ENCODE measurements around the gene NFATC3. TPM values are rescaled to one million over a fixed set of nuclear protein-coding genes. Genes with fewer than 3 reads are reported as not detected.

The NFATC3 gene
- total RNA-seq, 1 donor from 2014 or later, result 34.2 TPM

- Mint-ChIP-seq H3K27ac (peak overlapping the region; percentile 33), H3K36me3 (no peaks in the 10 kb centered on the region), H3K4me3 (no peak overlapping the region), H3K4me1 (peaks cover 6% of the 10 kb centered on the region), H3K9me3 (no peaks in the 10 kb centered on the region), H3K27me3 (ENCODE audit: insufficient read depth, low read depth) (no peaks in the 10 kb centered on the region)
- DNase-seq (ENCODE audit: low spot score), result no peak
- H3K9ac ChIP-seq, result no peak overlapping the region
- no peak for TF ChIP-seq EZH2phosphoT487 (IDR thresholded peaks at IDR 0.05)
- no peak for TF ChIP-seq EZH2 (IDR thresholded peaks at IDR 0.05)
- no peak for TF ChIP-seq CTCF (IDR thresholded peaks at IDR 0.05)
- H3K27ac ChIP-seq, result no peak overlapping the region
- H3K79me2 ChIP-seq (ENCODE audit: low read depth), result peaks cover 8% of the 10 kb centered on the region
- no peak overlapping the region for H3K4me3 ChIP-seq
- no peak overlapping the region for H2AFZ ChIP-seq (replicated peaks)
- H3K4me2 ChIP-seq, result no peak overlapping the region
- H4K20me1 ChIP-seq (ENCODE audit: low read depth), result no peaks in the 10 kb centered on the region
- peaks cover 11% of the 10 kb centered on the region for H3F3A ChIP-seq (ENCODE audit: low read depth)
- H3K9me3 ChIP-seq (ENCODE audit: low read depth), result no peaks in the 10 kb centered on the region
- no peaks in the 10 kb centered on the region for H3K36me3 ChIP-seq
- no peaks in the 10 kb centered on the region for H3K4me1 ChIP-seq
- H3K27me3 ChIP-seq, result no peaks in the 10 kb centered on the region
Observed at GRCh38 chr16:68273896-68274295, 188.7 kb downstream of the NFATC3 start.

DNA sequence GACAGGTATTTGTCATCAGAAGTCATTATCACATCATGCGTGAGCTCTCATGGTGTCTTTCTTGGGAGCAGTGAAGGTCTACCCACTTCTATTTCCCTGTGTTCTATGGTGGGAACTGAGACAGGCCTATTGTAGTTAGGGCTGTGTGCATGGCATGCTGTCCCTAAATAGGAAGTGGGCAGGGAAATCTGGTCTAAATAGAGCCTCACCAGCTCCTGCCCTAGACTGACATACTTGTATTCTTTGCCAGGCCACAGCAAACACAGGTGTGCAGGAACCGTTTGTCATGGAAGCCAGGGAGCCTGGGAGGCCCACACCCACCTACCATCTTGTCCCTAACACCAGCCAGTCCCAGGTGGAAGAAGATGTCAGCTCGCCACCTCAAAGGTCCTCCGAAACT is 189.3 kb downstream of the NFATC3 start:
- Mint-ChIP-seq H3K4me3 (no peak overlapping the region), H3K27ac (peak overlapping the region; percentile 33), H3K4me1 (peaks cover under 1% of the 10 kb centered on the region), H3K9me3 (no peaks in the 10 kb centered on the region), H3K36me3 (peaks cover 2% of the 10 kb centered on the region), H3K27me3 (ENCODE audit: insufficient read depth, low read depth) (no peaks in the 10 kb centered on the region)
- Histone ChIP-seq H3K4me2 (no peak overlapping the region), H3K79me2 (ENCODE audit: low read depth) (peaks cover 8% of the 10 kb centered on the region), H4K20me1 (ENCODE audit: low read depth) (no peaks in the 10 kb centered on the region), H3F3A (ENCODE audit: low read depth) (peaks cover 8% of the 10 kb centered on the region), H3K4me1 (no peaks in the 10 kb centered on the region), H3K27me3 (no peaks in the 10 kb centered on the region), H2AFZ (replicated peaks) (no peak overlapping the region), H3K36me3 (no peaks in the 10 kb centered on the region), H3K4me3 (no peak overlapping the region), H3K9me3 (ENCODE audit: low read depth) (no peaks in the 10 kb centered on the region), H3K9ac (no peak overlapping the region), H3K27ac (no peak overlapping the region)
- no peak for DNase-seq (ENCODE audit: low spot score)
- TF ChIP-seq EZH2phosphoT487 (IDR thresholded peaks at IDR 0.05), result no peak
- TF ChIP-seq CTCF (IDR thresholded peaks at IDR 0.05), result no peak
- no peak for TF ChIP-seq EZH2 (IDR thresholded peaks at IDR 0.05)

DNA sequence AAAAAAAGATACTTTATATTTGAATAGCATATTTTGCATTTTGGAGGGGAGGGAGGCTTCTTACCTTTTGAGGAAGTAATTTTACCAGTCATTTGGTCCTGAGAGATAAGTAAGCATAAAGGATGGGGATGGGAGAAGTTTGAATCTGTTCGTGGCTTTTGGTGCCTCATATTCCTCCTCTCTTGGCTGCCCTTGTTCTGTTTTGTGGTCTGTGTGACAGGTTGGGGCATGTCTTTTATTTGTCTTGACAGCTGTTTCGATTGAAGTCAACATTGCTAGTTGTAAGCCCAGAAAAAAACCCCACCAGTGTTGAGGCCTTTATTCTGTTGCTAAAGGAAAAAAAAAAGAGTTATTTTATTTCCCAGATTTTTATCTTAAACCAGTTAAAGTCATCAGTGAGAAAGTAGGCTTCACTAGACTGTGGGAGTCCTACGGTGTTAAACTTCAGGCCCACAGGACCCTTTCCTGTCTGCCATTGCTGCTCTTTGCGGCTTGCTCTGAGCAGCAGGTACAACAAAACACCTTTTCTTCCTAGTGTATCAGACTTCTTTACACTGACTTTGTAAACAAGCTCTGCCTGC is 190.5 kb downstream of the NFATC3 start:
- Mint-ChIP-seq H3K9me3 (no peaks in the 10 kb centered on the region), H3K4me1 (no peaks in the 10 kb centered on the region), H3K27ac (no peak overlapping the region), H3K27me3 (ENCODE audit: insufficient read depth, low read depth) (no peaks in the 10 kb centered on the region), H3K36me3 (peaks cover 2% of the 10 kb centered on the region), H3K4me3 (no peak overlapping the region)
- H3K27ac ChIP-seq, result peak overlapping the region; percentile 55
- DNase-seq (ENCODE audit: low spot score), result no peak
- no peak overlapping the region for H2AFZ ChIP-seq (replicated peaks)
- H3K27me3 ChIP-seq, result no peaks in the 10 kb centered on the region
- H3K4me3 ChIP-seq, result no peak overlapping the region
- H3K4me1 ChIP-seq, result no peaks in the 10 kb centered on the region
- no peaks in the 10 kb centered on the region for H3K9me3 ChIP-seq (ENCODE audit: low read depth)
- H3K36me3 ChIP-seq, result no peaks in the 10 kb centered on the region
- no peaks in the 10 kb centered on the region for H4K20me1 ChIP-seq (ENCODE audit: low read depth)
- H3K79me2 ChIP-seq (ENCODE audit: low read depth), result peaks cover 1% of the 10 kb centered on the region
- no peak overlapping the region for H3K4me2 ChIP-seq
- TF ChIP-seq EZH2 (IDR thresholded peaks at IDR 0.05) (no peak), EZH2phosphoT487 (IDR thresholded peaks at IDR 0.05) (no peak), CTCF (IDR thresholded peaks at IDR 0.05) (no peak)
- H3F3A ChIP-seq (ENCODE audit: low read depth), result peaks cover 8% of the 10 kb centered on the region
- no peak overlapping the region for H3K9ac ChIP-seq

Data from neural progenitor cell (in vitro differentiated cells).